Measurements from ENCODE around the gene DBNDD2.

GRCh38 chr20:45452238-45452637 lies 44.1 kb downstream of the DBNDD2 start:
- TF ChIP-seq CTCF (IDR thresholded peaks at IDR 0.05 in 8 of 11, conservative IDR thresholded peaks at IDR 0.05 in 3 of 11) (no peak), POLR2AphosphoS5 (IDR thresholded peaks at IDR 0.05) (no peak), POLR2A (IDR thresholded peaks at IDR 0.05) (no peak)
